ENCODE measurements around the gene SMCHD1. TPM values are rescaled to one million over a fixed set of nuclear protein-coding genes. Genes with fewer than 3 reads are reported as not detected.

SMCHD1 gene
- polyA plus RNA-seq, 1 experiment = 10.5 TPM

DNA sequence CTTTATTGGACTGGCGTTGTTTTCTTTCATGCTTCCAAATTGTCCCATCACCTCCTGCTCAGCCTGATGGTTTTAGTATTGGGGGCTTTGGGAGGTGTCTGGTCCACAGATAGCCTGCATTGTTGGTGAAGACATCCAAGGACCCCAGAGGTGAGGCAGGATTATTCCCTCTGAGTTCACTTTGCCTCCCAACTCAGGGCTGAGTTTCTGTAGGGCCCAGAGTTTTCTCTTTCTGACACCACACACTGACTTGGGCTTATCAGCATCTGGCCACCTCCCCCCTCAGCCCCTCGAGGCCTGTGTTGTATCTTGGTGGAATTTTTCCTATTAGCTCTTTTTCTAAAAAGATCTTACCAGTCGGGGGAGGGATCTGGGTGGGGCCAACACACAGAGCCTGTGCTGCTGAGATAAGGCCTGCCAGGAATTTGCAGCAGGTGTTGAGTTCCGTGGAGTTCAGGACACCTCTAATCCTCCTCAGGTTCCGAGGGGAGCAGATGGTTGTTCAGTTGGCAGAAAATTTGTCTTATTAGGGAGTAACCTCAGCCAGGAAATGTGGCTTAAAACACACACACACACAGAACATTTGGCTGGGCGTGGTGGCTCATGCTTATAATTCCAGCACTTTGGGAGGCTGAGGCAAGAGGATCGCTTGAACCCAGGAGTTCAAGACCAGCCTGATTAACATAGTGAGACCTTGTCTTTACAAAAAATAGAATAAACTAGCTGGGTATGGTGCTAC, 198.6 kb downstream of the SMCHD1 start:
- no peak for DNase-seq (ENCODE audit: low read depth)
- Histone ChIP-seq H3K4me3 (ENCODE audit: low read depth, low read length) (no peak overlapping the region), H3K36me3 (ENCODE audit: control insufficient read depth, insufficient read depth, low read length) (no peaks in the 10 kb centered on the region), H3K27me3 (ENCODE audit: control insufficient read depth, insufficient read depth, low read length) (no peaks in the 10 kb centered on the region)
- TF ChIP-seq, protein P1, sequence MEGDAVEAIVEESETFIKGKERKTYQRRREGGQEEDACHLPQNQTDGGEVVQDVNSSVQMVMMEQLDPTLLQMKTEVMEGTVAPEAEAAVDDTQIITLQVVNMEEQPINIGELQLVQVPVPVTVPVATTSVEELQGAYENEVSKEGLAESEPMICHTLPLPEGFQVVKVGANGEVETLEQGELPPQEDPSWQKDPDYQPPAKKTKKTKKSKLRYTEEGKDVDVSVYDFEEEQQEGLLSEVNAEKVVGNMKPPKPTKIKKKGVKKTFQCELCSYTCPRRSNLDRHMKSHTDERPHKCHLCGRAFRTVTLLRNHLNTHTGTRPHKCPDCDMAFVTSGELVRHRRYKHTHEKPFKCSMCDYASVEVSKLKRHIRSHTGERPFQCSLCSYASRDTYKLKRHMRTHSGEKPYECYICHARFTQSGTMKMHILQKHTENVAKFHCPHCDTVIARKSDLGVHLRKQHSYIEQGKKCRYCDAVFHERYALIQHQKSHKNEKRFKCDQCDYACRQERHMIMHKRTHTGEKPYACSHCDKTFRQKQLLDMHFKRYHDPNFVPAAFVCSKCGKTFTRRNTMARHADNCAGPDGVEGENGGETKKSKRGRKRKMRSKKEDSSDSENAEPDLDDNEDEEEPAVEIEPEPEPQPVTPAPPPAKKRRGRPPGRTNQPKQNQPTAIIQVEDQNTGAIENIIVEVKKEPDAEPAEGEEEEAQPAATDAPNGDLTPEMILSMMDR (IDR thresholded peaks at IDR 0.05; ENCODE audit: insufficient read depth, low read depth, low read length) = no peak
- ChIA-PET CTCF (interaction anchor here (0.7 kb wide), 1 partner anchor 49 kb away, joined by 3 read pairs; no protein-coding TSS in a partner anchor), POLR2A (no interaction called here)

Small RNAs within 50 kb of the gene (small RNA-seq; reads per million reads assigned to genes)
- gene RF00019 (ENCODE audit: insufficient read length, low read depth, low replicate concordance) (not detected), gene RNU6-340P (ENCODE audit: insufficient read length, low read depth, low replicate concordance) (not detected)

Other genes starting within 250 kb of the SMCHD1 start
- gene METTL4, start 84.2 kb upstream of the SMCHD1 start, polyA plus RNA-seq (2011; rRNA removed) = 6.8 and 13.4 TPM in 2 replicates
- 18.1 and 24.0 TPM in 2 replicates for gene NDC80, start 84.2 kb upstream of the SMCHD1 start, polyA plus RNA-seq (2011; rRNA removed)
- 7.0 and 7.6 TPM in 2 replicates for gene EMILIN2, start 191.3 kb downstream of the SMCHD1 start, polyA plus RNA-seq (2011; rRNA removed)

Data from BJ (cell line).